Eye (tissue), 1 donor: ENCODE measurements around the gene SACS.
"Not testable (repeated sequence)": the region's sequence is repeated elsewhere in the genome, so short reads cannot be mapped to it uniquely, and the experiment has no call there.

Experiments used
- DNase-seq: peaks from one replicate; pipeline ENCODE4 v3.0.0-alpha.2; 2015

Gene SACS

GRCh38 chr13:23354520-23354919 is 79.0 kb downstream of the SACS start:
- no peak for DNase-seq

- DNase-seq, result no peak
Observed at GRCh38 chr13:23352161-23352560, 81.3 kb downstream of the SACS start.

DNA sequence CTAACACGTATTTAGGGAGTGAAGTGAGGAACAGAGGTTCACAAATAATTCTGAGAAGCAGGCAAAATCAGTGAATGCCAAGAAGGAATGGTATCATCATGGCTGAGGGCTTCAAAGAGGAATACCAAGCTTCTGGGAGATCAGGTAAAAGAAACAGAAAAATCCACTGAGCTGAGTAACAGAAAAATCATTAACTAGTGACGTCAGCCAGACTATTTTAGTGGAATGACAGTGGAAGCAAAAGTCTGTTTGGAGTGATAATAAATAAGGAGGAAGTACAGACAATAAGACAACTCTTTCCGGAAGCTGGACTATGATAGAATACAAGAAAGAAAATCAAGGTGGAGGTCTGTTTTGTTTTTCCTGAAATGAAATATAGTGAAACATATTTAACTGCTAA is 83.5 kb downstream of the SACS start:
- DNase-seq, result no peak

- no peak for DNase-seq
Observed at GRCh38 chr13:23349161-23349897, 84.2 kb downstream of the SACS start.

GRCh38 chr13:23348262-23349127 is 85.0 kb downstream of the SACS start:
- no peak for DNase-seq

DNA sequence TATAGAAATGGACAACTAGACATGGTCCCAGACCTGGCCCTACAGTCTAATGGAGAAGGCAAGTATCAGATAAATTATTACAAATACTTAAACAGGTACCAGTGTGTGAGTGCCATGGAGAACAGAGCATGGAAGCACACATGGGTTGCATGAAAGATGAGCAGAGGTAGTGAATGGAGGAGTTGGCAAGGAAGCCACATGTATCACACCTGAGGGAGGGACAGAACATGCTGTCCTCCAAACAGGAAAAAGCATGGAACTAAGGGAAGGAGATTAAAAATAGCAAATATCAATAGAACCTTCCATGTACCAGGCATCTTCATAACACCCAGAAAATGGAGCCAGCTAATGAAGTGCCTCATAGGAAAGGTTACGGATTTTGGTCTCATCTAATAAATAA is 85.9 kb downstream of the SACS start:
- DNase-seq, result no peak

DNA sequence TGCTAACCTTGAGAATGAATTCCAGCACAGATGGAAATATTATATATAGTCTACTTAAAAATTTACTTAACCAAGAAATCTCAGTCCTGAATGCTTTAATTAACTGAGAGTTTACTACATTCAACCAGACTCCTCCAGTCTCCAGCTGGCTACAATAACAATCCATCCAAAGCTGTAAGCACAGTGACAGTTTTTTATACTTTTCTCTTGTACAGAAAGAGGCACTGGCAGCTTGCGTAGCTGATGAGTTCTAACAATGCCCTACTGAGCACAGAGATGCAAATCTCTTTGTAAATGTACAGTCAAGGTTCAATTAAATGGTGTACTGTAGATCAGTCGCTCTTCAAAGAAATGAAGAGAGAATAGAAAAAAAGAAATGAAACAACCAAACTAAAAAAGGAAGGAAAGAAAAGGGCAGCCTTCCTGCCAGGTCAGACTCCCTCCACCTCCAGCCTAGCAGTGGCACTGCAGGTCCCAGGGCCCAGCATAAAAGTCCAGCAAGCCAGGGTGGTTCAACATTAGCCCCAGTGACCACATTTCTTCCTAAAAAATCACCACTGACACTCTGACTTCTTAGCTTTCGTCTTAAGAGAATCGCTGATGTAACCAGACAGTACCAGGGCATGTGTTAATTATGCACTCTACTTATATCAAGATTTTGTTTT is 88.4 kb downstream of the SACS start:
- no peak for DNase-seq

GRCh38 chr13:23339225-23339624 is 94.3 kb downstream of the SACS start:
- DNase-seq, result no peak

DNA sequence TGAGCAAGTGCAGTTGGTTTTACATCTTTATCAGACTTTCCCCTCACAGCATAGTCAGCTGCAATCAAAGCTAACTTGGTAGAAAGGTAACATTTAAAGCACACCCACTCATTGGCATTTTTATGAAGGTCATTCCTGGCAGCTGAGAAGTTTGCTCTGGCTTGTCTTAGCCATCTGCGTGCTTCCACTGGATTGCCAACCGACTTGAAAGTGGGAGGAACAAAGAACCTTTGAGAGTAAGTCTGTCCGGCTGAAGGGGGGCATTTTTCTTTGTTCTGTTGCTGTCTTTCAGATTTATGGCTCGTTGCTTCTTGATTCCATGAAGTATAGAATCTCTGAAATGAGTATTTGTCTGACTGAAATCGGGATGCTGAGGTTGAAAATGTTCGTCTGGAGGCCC is 103.1 kb downstream of the SACS start:
- no peak for DNase-seq

- no peak for DNase-seq
Observed at GRCh38 chr13:23325191-23325590, 108.3 kb downstream of the SACS start.

GRCh38 chr13:23323946-23324709 is 109.4 kb downstream of the SACS start:
- peak; percentile 39 for DNase-seq

GRCh38 chr13:23322353-23323336 is 110.9 kb downstream of the SACS start:
- DNase-seq, result no peak

DNA sequence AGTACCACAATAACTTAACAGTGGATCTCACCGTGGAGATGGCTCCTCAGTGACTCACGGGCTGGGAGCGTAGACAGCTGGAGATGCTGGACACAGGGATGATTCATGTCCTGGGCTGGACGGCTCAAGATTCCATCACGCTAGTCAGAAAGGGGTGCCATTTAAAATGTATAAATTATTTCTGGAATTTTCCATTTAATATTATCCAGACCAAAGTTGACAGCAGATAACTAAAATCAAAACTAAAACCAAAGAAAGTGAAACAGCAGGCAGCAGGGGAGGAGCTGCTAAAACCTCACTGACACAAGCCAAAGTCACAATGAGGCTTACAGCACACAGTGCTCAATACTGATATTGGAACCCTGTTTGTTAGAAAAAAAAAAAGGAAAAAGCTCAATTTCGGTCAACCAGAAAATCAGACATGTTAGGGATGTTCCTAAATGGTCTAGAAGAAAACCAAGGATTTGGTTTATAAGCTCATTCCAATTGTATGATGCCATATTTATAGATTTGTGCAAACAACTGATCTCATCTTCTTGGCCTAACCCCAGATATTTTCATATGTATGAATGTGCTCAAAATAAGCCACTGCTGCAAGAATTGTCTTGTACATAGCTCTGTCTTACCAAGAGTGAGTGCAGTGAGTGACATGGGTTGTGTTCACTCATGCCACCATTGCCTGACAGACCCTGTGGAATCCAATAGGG is 111.8 kb downstream of the SACS start:
- DNase-seq, result peak; percentile 63

- DNase-seq, result no peak
Observed at GRCh38 chr13:23320926-23321534, 112.5 kb downstream of the SACS start.

- no peak for DNase-seq
Observed at GRCh38 chr13:23319883-23320224, 113.6 kb downstream of the SACS start.

DNA sequence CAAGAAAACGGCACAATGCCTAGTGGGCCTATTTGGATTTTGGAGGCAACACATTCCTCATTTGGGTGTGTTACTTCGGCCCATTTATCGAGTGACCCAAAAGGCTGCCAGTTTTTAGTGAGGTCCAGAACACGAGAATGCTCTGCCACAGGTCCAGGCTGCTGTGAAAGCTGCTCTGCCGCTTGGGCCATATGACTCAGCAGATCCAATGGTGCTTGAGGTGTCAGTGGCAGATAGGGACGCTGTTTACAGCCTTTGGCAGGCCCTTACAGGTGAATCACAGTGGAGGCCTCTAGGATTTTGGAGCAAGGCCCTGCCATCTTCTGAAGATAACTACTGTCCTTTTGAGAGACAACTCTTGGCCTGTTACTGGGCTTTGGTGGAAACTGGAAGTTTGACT is 118.7 kb downstream of the SACS start:
- not testable (repeated sequence) for DNase-seq

- no peak for DNase-seq
Observed at GRCh38 chr13:23292586-23292985, 140.9 kb downstream of the SACS start.

DNA sequence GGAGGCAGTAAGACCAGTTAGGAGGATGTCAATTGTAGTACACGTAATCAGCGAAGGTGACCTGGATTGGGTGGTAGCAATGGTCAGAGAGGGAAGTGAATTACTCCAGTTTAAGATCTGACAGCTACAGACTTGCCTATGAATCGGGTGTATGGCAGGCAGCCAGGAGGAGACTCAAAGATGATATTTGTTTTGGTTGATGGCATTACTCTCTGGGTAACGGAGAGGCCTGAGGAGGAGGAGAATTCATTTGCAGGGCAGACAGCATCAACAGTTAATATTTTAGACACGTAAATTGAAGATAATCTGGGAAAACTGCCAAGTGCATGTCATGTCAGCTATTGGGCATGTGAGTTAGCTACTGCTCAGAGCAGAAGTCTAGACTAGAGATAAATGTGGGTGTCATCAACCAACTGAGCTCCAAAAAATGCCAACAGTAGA is 143.6 kb downstream of the SACS start:
- DNase-seq, result peak; percentile 33

- no peak for DNase-seq
Observed at GRCh38 chr13:23288995-23289394, 144.5 kb downstream of the SACS start.

DNA sequence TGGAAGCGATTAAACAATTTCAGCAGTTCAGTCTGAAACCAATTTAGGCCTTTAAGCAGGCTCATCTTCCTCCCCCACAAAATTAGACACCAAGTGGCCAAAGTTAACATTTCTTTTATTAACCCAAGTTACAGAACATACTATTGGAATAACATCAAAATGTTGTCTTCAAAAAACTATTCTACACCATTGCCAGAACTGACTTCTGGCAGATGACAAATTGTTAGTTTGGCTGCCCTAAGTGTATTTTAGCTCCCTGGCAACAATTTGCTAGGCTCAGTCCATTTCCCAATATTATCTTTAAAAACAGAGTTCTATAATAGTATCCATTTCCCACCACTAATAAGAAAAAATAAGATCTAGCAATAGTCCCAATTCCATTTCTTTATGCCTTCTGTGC is 144.9 kb downstream of the SACS start:
- DNase-seq, result peak; percentile 19

DNA sequence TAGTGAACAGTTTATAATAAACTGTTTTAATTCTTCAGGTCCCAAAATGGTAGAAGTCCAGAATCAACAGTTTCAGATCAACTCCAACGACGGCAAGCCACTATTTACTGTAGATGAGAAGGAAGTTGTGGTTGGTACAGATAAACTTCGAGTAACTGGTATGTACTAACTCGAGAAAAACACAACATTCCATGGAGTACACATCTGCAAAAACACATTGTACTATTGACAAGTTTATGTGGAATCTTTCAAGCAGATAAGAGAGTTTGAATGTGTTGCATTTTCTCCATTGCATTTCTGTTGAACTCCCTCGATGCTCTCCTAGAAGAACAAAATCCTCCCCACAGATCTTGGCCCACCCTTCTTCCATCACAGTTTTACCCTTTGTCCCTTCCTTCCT is 154.2 kb downstream of the SACS start:
- no peak for DNase-seq
